Nucleus accumbens (tissue), 56 donors: ENCODE measurements around the gene CDKL2.
"Not testable (repeated sequence)": the region's sequence is repeated elsewhere in the genome, so short reads cannot be mapped to it uniquely, and the experiment has no call there.

Experiments
- DNase-seq, 56 donors: peaks; one replicate each; lab custom pipeline; 2025; lab: John Stamatoyannopoulos, UW

Gene CDKL2

GRCh38 chr4:75630174-75630936 lies at the start of gene CDKL2:
TSS of gene CDKL2 (minus strand) at chr4:75630528. CDS start at chr4:75625988, 4,540 bp downstream.
- DNase-seq: peak; percentile 19 to 94 (median 75)

- no peak for DNase-seq
Measured at GRCh38 chr4:75678965-75679364, 48.6 kb upstream of the CDKL2 start.

- DNase-seq: no peak
Measured at GRCh38 chr4:75678473-75678872, 48.1 kb upstream of the CDKL2 start.

GRCh38 chr4:75675004-75675531 lies 44.7 kb upstream of the CDKL2 start:
- DNase-seq: no peak

- peak in 1 of 56 donors; percentile 24 for DNase-seq
Measured at GRCh38 chr4:75673959-75674328, 43.6 kb upstream of the CDKL2 start.

- DNase-seq: peak; percentile 53 to 99 (median 97)
Measured at GRCh38 chr4:75673027-75673958, 43.0 kb upstream of the CDKL2 start, which contains the start of gene G3BP2. TSS of gene G3BP2 (minus strand) at chr4:75673411. CDS start at chr4:75662025, 11,386 bp downstream.

- peak in 53 of 56 donors; percentile 19 to 78 (median 56) for DNase-seq
Measured at GRCh38 chr4:75672461-75673026, 42.2 kb upstream of the CDKL2 start.

- DNase-seq: no peak
Measured at GRCh38 chr4:75671802-75672421, 41.6 kb upstream of the CDKL2 start.

GRCh38 chr4:75668596-75668995 lies 38.3 kb upstream of the CDKL2 start:
- no peak for DNase-seq

GRCh38 chr4:75667636-75668035 lies 37.3 kb upstream of the CDKL2 start:
- DNase-seq: not testable (repeated sequence)

- no peak for DNase-seq
Measured at GRCh38 chr4:75666299-75666698, 36.0 kb upstream of the CDKL2 start.

- DNase-seq: not testable (repeated sequence)
Measured at GRCh38 chr4:75664604-75665003, 34.3 kb upstream of the CDKL2 start.

GRCh38 chr4:75662626-75663025 lies 32.3 kb upstream of the CDKL2 start:
- DNase-seq: no peak

GRCh38 chr4:75660491-75660890 lies 30.2 kb upstream of the CDKL2 start:
- DNase-seq: no peak

- no peak for DNase-seq
Measured at GRCh38 chr4:75659512-75660031, 29.2 kb upstream of the CDKL2 start.

- DNase-seq: no peak
Measured at GRCh38 chr4:75658876-75659275, 28.5 kb upstream of the CDKL2 start.

GRCh38 chr4:75655562-75655961 lies 25.2 kb upstream of the CDKL2 start:
- no peak for DNase-seq

GRCh38 chr4:75654905-75655304 lies 24.6 kb upstream of the CDKL2 start:
- DNase-seq: no peak

GRCh38 chr4:75653845-75654503 lies 23.6 kb upstream of the CDKL2 start:
- DNase-seq: no peak
